CD14-positive monocyte (primary cell): Measurements from ENCODE around the gene C9orf153. TPM values are rescaled to one million over a fixed set of nuclear protein-coding genes. Genes with fewer than 3 reads are reported as not detected.

ENCODE experiments used
- DNase-seq, 3 donors: peaks; one replicate each; pipeline ENCODE4 v3.0.0-alpha.2; 2011 to 2022
- H2AFZ ChIP-seq: 2 replicates; pipeline ENCODE4 v1.6.0; 2012; ENCODE audit warnings: mild to moderate bottlenecking, low read depth, low read length, inconsistent platforms; ENCODE audit not compliant: insufficient read depth, poor library complexity, severe bottlenecking
- H3K27ac ChIP-seq, 2 donors: 1 replicate in 1 of 2; 2 replicates in 1 of 2; pipeline ENCODE4 v1.5.1; 2012 to 2013; ENCODE audit warnings: low read length in 2 of 2, control low read depth in 1 of 2, inconsistent platforms in 1 of 2, low read depth in 1 of 2, mild to moderate bottlenecking in 1 of 2
- H3K27me3 ChIP-seq, 2 donors: one replicate each; pipeline versions ENCODE4 v1.6.0 to v1.6.1; 2011 to 2013; ENCODE audit warnings: low read length in 2 of 2; ENCODE audit not compliant: control insufficient read depth in 2 of 2, insufficient read depth in 2 of 2
- H3K36me3 ChIP-seq, 2 donors: replicated peaks in 1 of 2; 1 replicate in 1 of 2; 2 replicates in 1 of 2; pipeline versions ENCODE4 v1.5.1 to v1.6.1; 2012 to 2013; ENCODE audit warnings: low read length in 2 of 2, control low read depth in 1 of 2, inconsistent platforms in 1 of 2, mild to moderate bottlenecking in 1 of 2; ENCODE audit not compliant: insufficient read depth in 2 of 2, control insufficient read depth in 1 of 2
- H3K4me1 ChIP-seq, 2 donors: 1 replicate in 1 of 2; 2 replicates in 1 of 2; pipeline versions ENCODE4 v1.5.1 to v1.6.1; 2012 to 2013; ENCODE audit warnings: low read length in 2 of 2, control low read depth in 1 of 2, inconsistent platforms in 1 of 2, mild to moderate bottlenecking in 1 of 2, moderate library complexity in 1 of 2; ENCODE audit not compliant: insufficient read depth in 2 of 2, control insufficient read depth in 1 of 2
- H3K4me2 ChIP-seq: replicated peaks from 2 replicates; pipeline ENCODE3; 2012; ENCODE audit warnings: low read length, moderate library complexity, mild to moderate bottlenecking; ENCODE audit not compliant: poor library complexity, severe bottlenecking; ENCODE audit errors: extremely low read depth
- H3K4me3 ChIP-seq, 3 experiments: fragments of 200-600 bp in 1 of 3; sonication (generic) in 1 of 3; replicated peaks in 1 of 3; 1 replicate in 2 of 3; 2 replicates in 1 of 3; pipeline ENCODE4 v1.5.1; 2011 to 2013; ENCODE audit warnings: low read length in 3 of 3, mild to moderate bottlenecking in 3 of 3, control low read depth in 2 of 3, low read depth in 2 of 3, inconsistent platforms in 1 of 3, moderate library complexity in 1 of 3
- H3K79me2 ChIP-seq: 2 replicates; pipeline ENCODE4 v1.6.0; 2012; ENCODE audit warnings: mild to moderate bottlenecking, control low read depth, inconsistent platforms, low read length, moderate library complexity; ENCODE audit not compliant: insufficient read depth
- H3K9ac ChIP-seq: 2 replicates; pipeline ENCODE4 v1.6.0; 2017; ENCODE audit warnings: low read length, mild to moderate bottlenecking; ENCODE audit not compliant: insufficient read depth, poor library complexity, severe bottlenecking
- H3K9me3 ChIP-seq, 2 donors: replicated peaks in 1 of 2; 1 replicate in 1 of 2; 2 replicates in 1 of 2; pipeline versions ENCODE4 v1.5.1 to v1.6.1; 2012 to 2013; ENCODE audit warnings: low read length in 2 of 2, control low read depth in 1 of 2; ENCODE audit not compliant: control insufficient read depth in 1 of 2, insufficient read depth in 1 of 2
- H4K20me1 ChIP-seq: 2 replicates; pipeline ENCODE4 v1.6.0; 2012; ENCODE audit warnings: mild to moderate bottlenecking, low read length, control low read depth, moderate library complexity; ENCODE audit not compliant: insufficient read depth
- H3K27ac Mint-ChIP-seq, 7 donors: one replicate each; pipeline ENCODE4 v1.8.0; 2020; ENCODE audit warnings: mild to moderate bottlenecking in 7 of 7, mixed read lengths in 7 of 7, moderate library complexity in 6 of 7, inconsistent platforms in 2 of 7
- H3K27me3 Mint-ChIP-seq, 3 donors: one replicate each; pipeline ENCODE4 v1.8.0; 2021 to 2022; ENCODE audit warnings: low read depth in 3 of 3, mild to moderate bottlenecking in 3 of 3, mixed read lengths in 3 of 3, moderate library complexity in 3 of 3, inconsistent platforms in 1 of 3
- H3K36me3 Mint-ChIP-seq, 2 donors: one replicate each; pipeline ENCODE4 v1.8.0; 2020; ENCODE audit warnings: mixed read lengths in 2 of 2, inconsistent platforms in 1 of 2, mild to moderate bottlenecking in 1 of 2
- H3K4me1 Mint-ChIP-seq: one replicate; pipeline ENCODE4 v1.8.0; 2020; ENCODE audit warnings: mild to moderate bottlenecking, mixed read lengths
- H3K4me3 Mint-ChIP-seq, 2 donors: one replicate each; pipeline ENCODE4 v1.8.0; 2020; ENCODE audit warnings: mild to moderate bottlenecking in 2 of 2, mixed read lengths in 2 of 2, moderate library complexity in 1 of 2
- H3K9me3 Mint-ChIP-seq, 7 donors: one replicate each; pipeline ENCODE4 v1.8.0; 2020 to 2022; ENCODE audit warnings: mixed read lengths in 7 of 7, mild to moderate bottlenecking in 6 of 7, moderate library complexity in 6 of 7, inconsistent platforms in 2 of 7
- CTCF ChIP-seq: fragments of 200-600 bp; IDR thresholded peaks from one replicate; pipeline ENCODE4 v1.8.0; 2022; ENCODE audit warnings: antibody characterized with exemption, mild to moderate bottlenecking
- WGBS: methylation state at CpG from one replicate; pipeline ENCODE4 v1.1.5; 2013; ENCODE audit warnings: missing lambda C conversion rate; ENCODE audit not compliant: insufficient coverage; 5-methylcytosine and 5-hydroxymethylcytosine counted together
- intact Hi-C, 2 donors: fragments of 100-400 bp; cut with micrococcal nuclease; formaldehyde crosslinking; loops; one replicate each; pipeline versions ENCODE4 v1.15.0 to v1.15.1; 2023
- polyA plus RNA-seq, 3 donors: library from polyadenylated mRNA; depleted of rRNA in 1 of 3; unstranded in 2 of 3; stranded (reverse) in 1 of 3; fragments of 300-500 nt in 2 of 3; fragments of >200 nt in 1 of 3; fragmentation: Illumina TruSeq in 2 of 3; gene quantifications; 1 replicate in 2 of 3; 2 replicates in 1 of 3; pipeline ENCODE4 v1.2.3, GENCODE V29; 2012 to 2021

Gene C9orf153
- polyA plus RNA-seq, 3 donors, result not detected

- Histone ChIP-seq H4K20me1 (no peaks in the 10 kb centered on the region), H3K4me2 (no peak overlapping the region), H3K4me1 (no peaks in the 10 kb centered on the region), H3K79me2 (no peaks in the 10 kb centered on the region), H3K27me3 (no peaks in the 10 kb centered on the region), H3K9me3 (no peaks in the 10 kb centered on the region), H3K4me3 (no peak overlapping the region), H3K27ac (no peak overlapping the region), H2AFZ (no peak overlapping the region), H3K9ac (no peak overlapping the region), H3K36me3 (no peaks in the 10 kb centered on the region)
- Mint-ChIP-seq H3K4me3 (no peak overlapping the region), H3K4me1 (no peaks in the 10 kb centered on the region), H3K27me3 (peaks cover 0 to 3% (median 3%) of the 10 kb centered on the region in 3 donors), H3K36me3 (no peaks in the 10 kb centered on the region), H3K27ac (no peak overlapping the region), H3K9me3 (peaks cover 0 to 2% (median 0%) of the 10 kb centered on the region in 7 donors)
- no peak for DNase-seq
- intact Hi-C loops, result no loop called here
- no peak for TF ChIP-seq CTCF
- 100% methylated on average over 2 of the region's 4 CpGs for WGBS
Observed at GRCh38 chr9:86222667-86223066, 36.8 kb downstream of the C9orf153 start.

GRCh38 chr9:86219606-86220005 is 39.9 kb downstream of the C9orf153 start:
- Mint-ChIP-seq H3K9me3 (no peaks in the 10 kb centered on the region), H3K27me3 (peaks cover 0 to 7% (median 2%) of the 10 kb centered on the region in 3 donors), H3K4me1 (no peaks in the 10 kb centered on the region), H3K4me3 (no peak overlapping the region), H3K36me3 (no peaks in the 10 kb centered on the region), H3K27ac (no peak overlapping the region)
- Histone ChIP-seq H3K4me1 (no peaks in the 10 kb centered on the region), H2AFZ (no peak overlapping the region), H3K4me2 (no peak overlapping the region), H3K27me3 (no peaks in the 10 kb centered on the region), H3K9ac (no peak overlapping the region), H3K79me2 (no peaks in the 10 kb centered on the region), H3K4me3 (no peak overlapping the region), H3K27ac (no peak overlapping the region), H3K36me3 (no peaks in the 10 kb centered on the region), H4K20me1 (no peaks in the 10 kb centered on the region), H3K9me3 (no peaks in the 10 kb centered on the region)
- 100% methylated on average over 3 of the region's 3 CpGs for WGBS
- intact Hi-C loops, result no loop called here
- DNase-seq, result no peak
- no peak for TF ChIP-seq CTCF
